ENCODE measurements around the gene TMBIM1.

DNA sequence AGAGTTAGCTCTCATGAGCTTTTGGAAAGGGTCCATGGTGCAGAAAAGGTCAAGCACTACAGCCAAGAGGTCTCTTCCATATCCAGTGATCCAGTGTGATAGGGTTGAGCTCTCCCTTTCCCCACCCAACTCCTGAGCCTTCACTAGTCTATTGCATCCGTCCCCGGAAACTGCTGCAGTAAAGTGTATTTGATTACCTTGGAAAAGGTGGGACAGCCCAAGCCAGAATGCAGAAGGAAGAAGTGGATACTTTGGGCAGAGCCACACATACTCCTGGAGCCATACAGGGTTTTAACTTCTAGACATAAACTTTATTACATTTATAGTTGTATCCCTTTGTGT is 18.4 kb downstream of the TMBIM1 start:
- TF ChIP-seq, protein P1, sequence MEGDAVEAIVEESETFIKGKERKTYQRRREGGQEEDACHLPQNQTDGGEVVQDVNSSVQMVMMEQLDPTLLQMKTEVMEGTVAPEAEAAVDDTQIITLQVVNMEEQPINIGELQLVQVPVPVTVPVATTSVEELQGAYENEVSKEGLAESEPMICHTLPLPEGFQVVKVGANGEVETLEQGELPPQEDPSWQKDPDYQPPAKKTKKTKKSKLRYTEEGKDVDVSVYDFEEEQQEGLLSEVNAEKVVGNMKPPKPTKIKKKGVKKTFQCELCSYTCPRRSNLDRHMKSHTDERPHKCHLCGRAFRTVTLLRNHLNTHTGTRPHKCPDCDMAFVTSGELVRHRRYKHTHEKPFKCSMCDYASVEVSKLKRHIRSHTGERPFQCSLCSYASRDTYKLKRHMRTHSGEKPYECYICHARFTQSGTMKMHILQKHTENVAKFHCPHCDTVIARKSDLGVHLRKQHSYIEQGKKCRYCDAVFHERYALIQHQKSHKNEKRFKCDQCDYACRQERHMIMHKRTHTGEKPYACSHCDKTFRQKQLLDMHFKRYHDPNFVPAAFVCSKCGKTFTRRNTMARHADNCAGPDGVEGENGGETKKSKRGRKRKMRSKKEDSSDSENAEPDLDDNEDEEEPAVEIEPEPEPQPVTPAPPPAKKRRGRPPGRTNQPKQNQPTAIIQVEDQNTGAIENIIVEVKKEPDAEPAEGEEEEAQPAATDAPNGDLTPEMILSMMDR (IDR thresholded peaks at IDR 0.05; ENCODE audit: low read depth, low read length, poor library complexity, severe bottlenecking): no peak
- no peak for TF ChIP-seq EZH2phosphoT487 (IDR thresholded peaks at IDR 0.05; ENCODE audit: borderline replicate concordance, low read length)
